Mesenteric fat pad (tissue), 1 donor: ENCODE data around the gene IPCEF1. TPM values are rescaled to one million over a fixed set of nuclear protein-coding genes. Genes with fewer than 3 reads are reported as not detected.
"Not testable (repeated sequence)": the region's sequence is repeated elsewhere in the genome, so short reads cannot be mapped to it uniquely, and the experiment has no call there.

Source experiments
- DNase-seq: peaks from one replicate; pipeline ENCODE4 v3.0.0-alpha.2; 2020; ENCODE audit warnings: low spot score
- total RNA-seq: library from RNA; stranded (reverse); fragmentation: NEBNext Ultra II Directional; extraction: Animal tissue kit (Norgen Biotek cat#: 25700); gene quantifications from one replicate; pipeline ENCODE4 v1.2.1, GENCODE V29; 2021
- donor health status: DM: yes; HTN: yes; CAD: no.

The IPCEF1 gene
- total RNA-seq, 1 donor from 2014 or later, result 1.5 TPM

GRCh38 chr6:154227862-154228520 is 128.6 kb downstream of the IPCEF1 start:
- DNase-seq, result no peak

- DNase-seq, result no peak
Observed at GRCh38 chr6:154226461-154226860, 130.1 kb downstream of the IPCEF1 start.

- no peak for DNase-seq
Observed at GRCh38 chr6:154223296-154223695, 133.3 kb downstream of the IPCEF1 start.

- no peak for DNase-seq
Observed at GRCh38 chr6:154222716-154223115, 133.9 kb downstream of the IPCEF1 start.

GRCh38 chr6:154219250-154219649 is 137.4 kb downstream of the IPCEF1 start:
- no peak for DNase-seq

- DNase-seq, result no peak
Observed at GRCh38 chr6:154218787-154219186, 137.8 kb downstream of the IPCEF1 start.

- DNase-seq, result no peak
Observed at GRCh38 chr6:154218301-154218700, 138.3 kb downstream of the IPCEF1 start.

- no peak for DNase-seq
Observed at GRCh38 chr6:154213782-154214181, 142.8 kb downstream of the IPCEF1 start.

- no peak for DNase-seq
Observed at GRCh38 chr6:154210678-154211077, 145.9 kb downstream of the IPCEF1 start.

GRCh38 chr6:154209555-154209954 is 147.0 kb downstream of the IPCEF1 start:
- DNase-seq, result no peak

GRCh38 chr6:154206996-154207395 is 149.6 kb downstream of the IPCEF1 start:
- no peak for DNase-seq

- DNase-seq, result no peak
Observed at GRCh38 chr6:154206141-154206540, 150.5 kb downstream of the IPCEF1 start.

- DNase-seq, result no peak
Observed at GRCh38 chr6:154202958-154203357, 153.6 kb downstream of the IPCEF1 start.

GRCh38 chr6:154202339-154202738 is 154.3 kb downstream of the IPCEF1 start:
- no peak for DNase-seq

- not testable (repeated sequence) for DNase-seq
Observed at GRCh38 chr6:154201688-154202087, 154.9 kb downstream of the IPCEF1 start.

- no peak for DNase-seq
Observed at GRCh38 chr6:154197196-154197860, 159.3 kb downstream of the IPCEF1 start.

GRCh38 chr6:154196333-154196885 is 160.2 kb downstream of the IPCEF1 start:
- DNase-seq, result no peak

- DNase-seq, result no peak
Observed at GRCh38 chr6:154187714-154188113, 168.9 kb downstream of the IPCEF1 start.

GRCh38 chr6:154187203-154187602 is 169.4 kb downstream of the IPCEF1 start:
- DNase-seq, result no peak

- no peak for DNase-seq
Observed at GRCh38 chr6:154179434-154179833, 177.2 kb downstream of the IPCEF1 start.

GRCh38 chr6:154172393-154172792 is 184.2 kb downstream of the IPCEF1 start:
- not testable (repeated sequence) for DNase-seq

- no peak for DNase-seq
Observed at GRCh38 chr6:154170106-154170505, 186.5 kb downstream of the IPCEF1 start.
